Measurements from ENCODE around the gene CTNNB1.

Gene CTNNB1

DNA sequence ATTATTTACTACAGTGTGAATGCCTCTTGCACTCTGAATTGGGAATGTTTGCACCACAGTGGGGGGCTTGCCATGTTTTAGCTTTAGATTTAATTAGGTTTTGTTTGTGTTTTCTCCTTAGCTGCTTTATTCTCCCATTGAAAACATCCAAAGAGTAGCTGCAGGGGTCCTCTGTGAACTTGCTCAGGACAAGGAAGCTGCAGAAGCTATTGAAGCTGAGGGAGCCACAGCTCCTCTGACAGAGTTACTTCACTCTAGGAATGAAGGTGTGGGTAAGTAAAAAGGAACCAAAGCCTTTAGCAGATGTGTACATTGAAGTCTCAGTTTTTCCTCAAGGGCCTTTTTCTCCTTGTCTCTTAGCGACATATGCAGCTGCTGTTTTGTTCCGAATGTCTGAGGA lies 36.9 kb downstream of the CTNNB1 start:
- TF ChIP-seq, protein P1, sequence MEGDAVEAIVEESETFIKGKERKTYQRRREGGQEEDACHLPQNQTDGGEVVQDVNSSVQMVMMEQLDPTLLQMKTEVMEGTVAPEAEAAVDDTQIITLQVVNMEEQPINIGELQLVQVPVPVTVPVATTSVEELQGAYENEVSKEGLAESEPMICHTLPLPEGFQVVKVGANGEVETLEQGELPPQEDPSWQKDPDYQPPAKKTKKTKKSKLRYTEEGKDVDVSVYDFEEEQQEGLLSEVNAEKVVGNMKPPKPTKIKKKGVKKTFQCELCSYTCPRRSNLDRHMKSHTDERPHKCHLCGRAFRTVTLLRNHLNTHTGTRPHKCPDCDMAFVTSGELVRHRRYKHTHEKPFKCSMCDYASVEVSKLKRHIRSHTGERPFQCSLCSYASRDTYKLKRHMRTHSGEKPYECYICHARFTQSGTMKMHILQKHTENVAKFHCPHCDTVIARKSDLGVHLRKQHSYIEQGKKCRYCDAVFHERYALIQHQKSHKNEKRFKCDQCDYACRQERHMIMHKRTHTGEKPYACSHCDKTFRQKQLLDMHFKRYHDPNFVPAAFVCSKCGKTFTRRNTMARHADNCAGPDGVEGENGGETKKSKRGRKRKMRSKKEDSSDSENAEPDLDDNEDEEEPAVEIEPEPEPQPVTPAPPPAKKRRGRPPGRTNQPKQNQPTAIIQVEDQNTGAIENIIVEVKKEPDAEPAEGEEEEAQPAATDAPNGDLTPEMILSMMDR (IDR thresholded peaks at IDR 0.05; ENCODE audit: low read depth, low read length) = no peak
- no peak for DNase-seq (ENCODE audit: low read depth in 2 of 2)
- H3K4me3 ChIP-seq (replicated peaks in 1 of 2; ENCODE audit: low read depth in 2 of 2, low read length in 2 of 2) = no peak overlapping the region

DNA sequence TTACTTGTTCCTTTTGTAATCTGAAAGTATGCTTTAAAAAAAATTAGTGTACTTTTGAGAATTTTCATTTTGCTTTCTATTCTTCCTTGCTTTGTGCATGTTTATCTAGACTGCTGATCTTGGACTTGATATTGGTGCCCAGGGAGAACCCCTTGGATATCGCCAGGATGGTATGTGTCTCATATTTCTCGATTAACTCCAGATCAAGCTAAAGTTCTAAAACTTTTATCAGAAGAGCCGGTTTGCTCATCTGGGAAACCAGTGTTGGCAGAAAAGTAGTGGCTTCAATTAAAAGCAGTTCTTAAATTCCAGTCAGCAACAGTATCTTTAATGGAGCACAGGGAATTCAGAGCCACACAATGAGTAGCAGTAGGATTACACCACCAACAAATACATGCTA lies 38.6 kb downstream of the CTNNB1 start:
- TF ChIP-seq, protein P1 (IDR thresholded peaks at IDR 0.05; ENCODE audit: low read depth, low read length) = no peak
- DNase-seq (ENCODE audit: low read depth in 2 of 2) = peak in 1 of 2 donors; percentile 19
- H3K4me3 ChIP-seq (replicated peaks in 1 of 2; ENCODE audit: low read depth in 2 of 2, low read length in 2 of 2) = no peak overlapping the region

GRCh38 chr3:41239587-41239986 lies 40.3 kb downstream of the CTNNB1 start:
- TF ChIP-seq, protein P1 (IDR thresholded peaks at IDR 0.05; ENCODE audit: low read depth, low read length) = no peak
- H3K4me3 ChIP-seq (replicated peaks in 1 of 2; ENCODE audit: low read depth in 2 of 2, low read length in 2 of 2) = no peak overlapping the region
- DNase-seq (ENCODE audit: low read depth in 2 of 2) = peak in 1 of 2 donors; percentile 55

GRCh38 chr3:41241161-41241560 lies 41.9 kb downstream of the CTNNB1 start:
- DNase-seq (ENCODE audit: low read depth in 2 of 2) = no peak
- H3K4me3 ChIP-seq (replicated peaks in 1 of 2; ENCODE audit: low read depth in 2 of 2, low read length in 2 of 2) = no peak overlapping the region
- TF ChIP-seq, protein P1 (IDR thresholded peaks at IDR 0.05; ENCODE audit: low read depth, low read length) = no peak

DNA sequence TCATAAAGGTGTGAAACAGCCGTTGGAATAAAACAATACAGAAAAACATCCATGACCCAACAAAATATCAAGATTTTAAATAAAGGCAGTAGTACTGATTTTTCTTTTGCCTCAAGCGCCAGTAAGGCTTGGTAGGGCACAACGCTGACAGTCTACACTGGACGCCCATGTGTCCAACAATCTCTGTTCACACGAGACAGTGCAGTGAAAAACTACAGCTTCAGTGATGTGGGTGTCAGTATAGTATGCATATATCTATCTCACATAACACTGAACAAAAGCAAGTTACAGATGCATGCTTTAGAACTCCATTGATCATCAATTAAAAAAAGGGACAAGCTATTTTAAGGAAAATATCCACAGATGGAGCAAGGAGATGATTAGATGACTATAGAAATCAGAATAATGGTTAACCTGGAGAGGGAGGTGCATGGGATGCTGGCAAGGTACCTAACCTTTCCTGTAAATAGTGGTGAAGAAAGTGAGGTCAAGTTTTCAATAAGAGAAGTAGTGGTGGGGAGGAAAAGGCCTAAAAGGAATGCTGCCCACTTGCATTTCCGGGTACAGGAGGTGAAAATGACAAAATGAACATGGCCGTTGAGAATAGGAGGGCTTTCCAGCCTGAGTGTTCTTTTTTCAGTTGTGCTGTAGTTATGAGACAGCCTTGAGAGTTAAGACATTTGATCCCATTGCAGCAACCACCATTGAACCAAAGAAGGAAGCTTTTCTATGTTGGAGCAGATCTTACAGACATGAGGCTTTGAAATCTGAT lies 42.7 kb downstream of the CTNNB1 start:
- TF ChIP-seq, protein P1 (IDR thresholded peaks at IDR 0.05; ENCODE audit: low read depth, low read length) = no peak
- H3K4me3 ChIP-seq (replicated peaks in 1 of 2; ENCODE audit: low read depth in 2 of 2, low read length in 2 of 2) = no peak overlapping the region
- DNase-seq (ENCODE audit: low read depth in 2 of 2) = no peak

DNA sequence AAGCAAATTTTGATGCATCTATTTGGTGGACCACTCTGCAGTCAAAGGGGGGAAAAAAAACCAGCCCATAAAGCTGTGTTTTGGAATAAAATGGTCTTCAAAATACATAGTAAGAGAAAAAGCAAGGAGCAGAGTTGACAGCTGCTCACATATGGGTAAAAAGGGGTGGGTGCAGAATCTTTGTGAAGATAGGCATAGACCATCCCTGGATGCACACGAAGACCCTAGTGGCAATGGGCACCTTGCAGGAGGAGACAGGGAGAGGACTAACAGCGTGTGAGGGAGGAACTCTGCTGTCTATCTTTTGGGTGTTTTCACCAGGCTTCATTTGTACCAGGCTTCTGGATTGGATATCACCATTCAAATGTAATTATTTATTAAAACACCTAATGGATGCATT lies 43.9 kb downstream of the CTNNB1 start:
- no peak overlapping the region for H3K4me3 ChIP-seq (replicated peaks in 1 of 2; ENCODE audit: low read depth in 2 of 2, low read length in 2 of 2)
- TF ChIP-seq, protein P1 (IDR thresholded peaks at IDR 0.05; ENCODE audit: low read depth, low read length) = no peak
- DNase-seq (ENCODE audit: low read depth in 2 of 2) = no peak

Measured in cardiac fibroblast (primary cell).